SK-N-SH (cell line): ENCODE results near the gene NTMT1.

Source experiments
- CTCF ChIP-seq: fragments of 200-600 bp; sonication (generic); IDR thresholded peaks from 2 replicates; pipeline ENCODE4 v1.6.1; 2017; ENCODE audit warnings: antibody characterized with exemption, mild to moderate bottlenecking, moderate library complexity
- EP300 ChIP-seq, 2 experiments: IDR thresholded peaks; 2 replicates each; pipeline versions ENCODE4 v1.4.0 to v1.6.1; 2012; ENCODE audit warnings: borderline replicate concordance in 1 of 2, low read depth in 1 of 2, low read length in 1 of 2
- FOXJ3 ChIP-seq: sonication (generic); formaldehyde crosslinking; IDR thresholded peaks from 2 replicates; pipeline ENCODE4 v1.5.1; 2020; ENCODE audit warnings: mild to moderate bottlenecking, missing genetic modification reagents
- FOXM1 ChIP-seq: IDR thresholded peaks from 2 replicates; pipeline ENCODE4 v1.4.0; 2012; ENCODE audit warnings: low read depth, mild to moderate bottlenecking
- MAX ChIP-seq: IDR thresholded peaks from 2 replicates; pipeline ENCODE4 v1.4.0; 2012; ENCODE audit warnings: low read depth
- NFIC ChIP-seq: IDR thresholded peaks from 2 replicates; pipeline ENCODE4 v1.4.0; 2012; ENCODE audit warnings: borderline replicate concordance
- NRF1 ChIP-seq: IDR thresholded peaks from 2 replicates; pipeline ENCODE4 v1.6.1; 2012; ENCODE audit warnings: low read depth, mild to moderate bottlenecking, low read length
- POLR2AphosphoS5 ChIP-seq: IDR thresholded peaks from 2 replicates; pipeline ENCODE4 v1.6.1; 2012; ENCODE audit warnings: low read depth, low read length
- TAF1 ChIP-seq: IDR thresholded peaks from 2 replicates; pipeline ENCODE4 v1.6.1; 2012; ENCODE audit warnings: low read depth, mild to moderate bottlenecking, low read length, moderate library complexity, borderline replicate concordance
- YY1 ChIP-seq: IDR thresholded peaks from 2 replicates; pipeline ENCODE4 v1.4.0; 2012; ENCODE audit warnings: low read depth, mild to moderate bottlenecking
- TF ChIP-seq, protein P1 (sequence below): IDR thresholded peaks from 2 replicates; pipeline ENCODE4; 2012
- TF ChIP-seq, protein P2 (sequence below): IDR thresholded peaks from 2 replicates; pipeline ENCODE4 v1.6.1; 2012; ENCODE audit warnings: mild to moderate bottlenecking, low read depth, low read length, moderate library complexity

- no peak for TF ChIP-seq FOXM1
- TF ChIP-seq CTCF = no peak
- TF ChIP-seq NRF1 = no peak
- TF ChIP-seq YY1 = no peak
- TF ChIP-seq, protein P1, sequence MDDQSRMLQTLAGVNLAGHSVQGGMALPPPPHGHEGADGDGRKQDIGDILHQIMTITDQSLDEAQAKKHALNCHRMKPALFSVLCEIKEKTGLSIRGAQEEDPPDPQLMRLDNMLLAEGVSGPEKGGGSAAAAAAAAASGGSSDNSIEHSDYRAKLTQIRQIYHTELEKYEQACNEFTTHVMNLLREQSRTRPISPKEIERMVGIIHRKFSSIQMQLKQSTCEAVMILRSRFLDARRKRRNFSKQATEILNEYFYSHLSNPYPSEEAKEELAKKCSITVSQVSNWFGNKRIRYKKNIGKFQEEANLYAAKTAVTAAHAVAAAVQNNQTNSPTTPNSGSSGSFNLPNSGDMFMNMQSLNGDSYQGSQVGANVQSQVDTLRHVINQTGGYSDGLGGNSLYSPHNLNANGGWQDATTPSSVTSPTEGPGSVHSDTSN = no peak
- no peak for TF ChIP-seq NFIC
- peak; percentile 27; the same call in 1 of the 2 replicates for TF ChIP-seq POLR2AphosphoS5
- no peak for TF ChIP-seq EP300 (IDR thresholded peaks at IDR 0.05; ENCODE audit: borderline replicate concordance in 1 of 2, low read depth in 1 of 2, low read length in 1 of 2)
- TF ChIP-seq, protein P2, sequence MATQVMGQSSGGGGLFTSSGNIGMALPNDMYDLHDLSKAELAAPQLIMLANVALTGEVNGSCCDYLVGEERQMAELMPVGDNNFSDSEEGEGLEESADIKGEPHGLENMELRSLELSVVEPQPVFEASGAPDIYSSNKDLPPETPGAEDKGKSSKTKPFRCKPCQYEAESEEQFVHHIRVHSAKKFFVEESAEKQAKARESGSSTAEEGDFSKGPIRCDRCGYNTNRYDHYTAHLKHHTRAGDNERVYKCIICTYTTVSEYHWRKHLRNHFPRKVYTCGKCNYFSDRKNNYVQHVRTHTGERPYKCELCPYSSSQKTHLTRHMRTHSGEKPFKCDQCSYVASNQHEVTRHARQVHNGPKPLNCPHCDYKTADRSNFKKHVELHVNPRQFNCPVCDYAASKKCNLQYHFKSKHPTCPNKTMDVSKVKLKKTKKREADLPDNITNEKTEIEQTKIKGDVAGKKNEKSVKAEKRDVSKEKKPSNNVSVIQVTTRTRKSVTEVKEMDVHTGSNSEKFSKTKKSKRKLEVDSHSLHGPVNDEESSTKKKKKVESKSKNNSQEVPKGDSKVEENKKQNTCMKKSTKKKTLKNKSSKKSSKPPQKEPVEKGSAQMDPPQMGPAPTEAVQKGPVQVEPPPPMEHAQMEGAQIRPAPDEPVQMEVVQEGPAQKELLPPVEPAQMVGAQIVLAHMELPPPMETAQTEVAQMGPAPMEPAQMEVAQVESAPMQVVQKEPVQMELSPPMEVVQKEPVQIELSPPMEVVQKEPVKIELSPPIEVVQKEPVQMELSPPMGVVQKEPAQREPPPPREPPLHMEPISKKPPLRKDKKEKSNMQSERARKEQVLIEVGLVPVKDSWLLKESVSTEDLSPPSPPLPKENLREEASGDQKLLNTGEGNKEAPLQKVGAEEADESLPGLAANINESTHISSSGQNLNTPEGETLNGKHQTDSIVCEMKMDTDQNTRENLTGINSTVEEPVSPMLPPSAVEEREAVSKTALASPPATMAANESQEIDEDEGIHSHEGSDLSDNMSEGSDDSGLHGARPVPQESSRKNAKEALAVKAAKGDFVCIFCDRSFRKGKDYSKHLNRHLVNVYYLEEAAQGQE = no peak
- TF ChIP-seq TAF1 = no peak
- no peak for TF ChIP-seq MAX
- no peak for TF ChIP-seq FOXJ3 (CRISPR knock-in tag)
Observed at GRCh38 chr9:129637102-129637501, 11.1 kb downstream of the NTMT1 start.
